ENCODE measurements around the gene TCEA3.

DNA sequence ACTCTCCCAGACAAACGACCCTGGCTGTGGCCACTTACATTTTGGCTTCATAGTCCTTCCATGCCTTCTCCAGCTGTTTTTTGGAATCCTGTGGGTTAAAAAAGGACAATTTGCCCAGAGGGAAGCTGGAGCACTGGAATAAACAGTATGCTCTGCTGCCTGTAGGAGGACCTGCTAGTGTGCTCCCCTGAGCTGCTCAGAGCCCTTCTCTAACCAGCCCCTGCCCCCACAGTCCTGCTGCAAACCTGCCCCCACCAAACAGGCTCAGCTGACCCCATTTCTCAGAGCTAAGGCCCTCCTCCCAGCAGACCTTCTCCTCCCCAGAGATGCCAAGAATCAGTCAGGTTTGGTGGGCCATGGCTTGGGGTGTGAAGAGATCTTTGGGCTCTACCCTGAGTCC, 26.9 kb upstream of the TCEA3 start:
- TF ChIP-seq YY1 (IDR thresholded peaks at IDR 0.05; ENCODE audit: insufficient read depth, insufficient read length): no peak
- no peak for TF ChIP-seq ZNF274 (IDR thresholded peaks at IDR 0.05; ENCODE audit: low read depth, low read length)
- no peak for TF ChIP-seq SUZ12 (IDR thresholded peaks at IDR 0.05; ENCODE audit: extremely low read depth, insufficient read depth, insufficient read length)

All from NT2/D1 (cell line).